Erythroblast (primary cell): ENCODE data around the gene IMMP2L.

ENCODE experiments used
- DNase-seq, 2 experiments: peaks; one replicate each; lab custom pipeline; 2025; lab: John Stamatoyannopoulos, UW
- GATA1 ChIP-seq: IDR thresholded peaks from 2 replicates; pipeline ENCODE4 v1.6.1; 2011; ENCODE audit warnings: low read depth, mild to moderate bottlenecking, control low read depth, low read length, moderate library complexity
- POLR2A ChIP-seq: IDR thresholded peaks from 2 replicates; pipeline ENCODE4 v1.6.1; 2011; ENCODE audit warnings: mild to moderate bottlenecking, low read length

Gene IMMP2L

DNA sequence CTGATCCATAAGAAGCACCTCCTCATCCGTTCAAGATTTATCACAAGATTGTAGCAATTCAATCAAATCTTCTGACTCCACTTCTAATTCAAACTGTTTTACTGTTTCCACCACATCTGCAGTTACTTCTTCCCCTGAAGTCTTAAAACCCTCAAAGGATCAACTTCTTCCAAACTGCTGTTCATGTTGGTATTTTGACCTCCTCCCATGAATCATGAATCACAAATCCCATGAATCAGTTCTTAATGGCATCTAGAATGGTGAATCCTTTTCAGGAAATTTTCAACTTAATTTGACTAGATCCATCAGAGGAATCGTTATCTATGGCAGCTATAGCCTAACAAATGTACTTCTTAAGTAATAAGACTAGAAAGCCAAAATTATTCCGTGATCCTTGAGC, 122.3 kb downstream of the IMMP2L start:
- DNase-seq = no peak

DNA sequence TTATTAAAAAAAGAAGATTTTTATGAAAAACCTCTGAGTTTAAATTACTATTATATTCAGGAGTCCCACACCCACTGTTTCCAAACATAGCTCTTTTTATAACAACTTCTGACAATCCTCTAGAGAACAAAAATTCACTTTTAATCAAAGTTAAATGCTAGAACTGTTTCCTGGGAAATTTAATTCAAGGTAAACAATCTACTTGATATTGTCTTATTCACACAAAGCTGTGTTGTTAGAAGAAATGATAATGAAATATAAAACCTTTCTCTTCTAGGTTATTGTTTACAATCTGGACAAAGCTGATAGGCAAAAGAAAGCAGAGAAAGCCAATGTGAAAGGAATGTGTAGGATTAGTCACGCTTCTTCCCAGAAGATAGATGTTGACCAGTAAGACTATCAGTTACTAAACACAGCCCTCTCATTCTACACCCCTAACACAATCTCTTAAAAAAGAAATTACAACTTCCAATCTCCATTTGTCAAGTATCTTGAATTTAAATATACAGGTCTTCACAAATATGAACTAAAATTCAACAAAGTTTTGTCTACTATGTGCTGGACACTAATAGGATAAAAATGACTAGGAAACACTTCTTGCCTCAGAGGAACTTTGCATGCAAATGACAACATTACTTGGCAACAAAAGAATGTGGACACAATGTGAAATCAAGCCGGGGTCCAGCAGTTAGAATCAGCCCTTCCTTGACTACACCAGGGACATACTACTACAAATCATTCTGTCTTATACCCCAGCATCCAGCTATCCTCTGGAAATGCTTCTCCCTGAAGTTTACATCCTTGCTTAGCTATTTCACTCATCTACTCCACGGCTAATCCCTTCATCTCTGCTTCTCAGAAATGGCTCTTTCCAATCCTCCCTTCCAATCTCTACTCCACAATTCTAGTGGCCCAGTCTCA, 123.7 kb downstream of the IMMP2L start:
- TF ChIP-seq GATA1 = no peak
- peak; percentile 6 to 29 for DNase-seq

More for the DNA sequence above, 122.3 kb downstream of the IMMP2L start:
- no peak for TF ChIP-seq POLR2A
- TF ChIP-seq GATA1 = no peak

DNA sequence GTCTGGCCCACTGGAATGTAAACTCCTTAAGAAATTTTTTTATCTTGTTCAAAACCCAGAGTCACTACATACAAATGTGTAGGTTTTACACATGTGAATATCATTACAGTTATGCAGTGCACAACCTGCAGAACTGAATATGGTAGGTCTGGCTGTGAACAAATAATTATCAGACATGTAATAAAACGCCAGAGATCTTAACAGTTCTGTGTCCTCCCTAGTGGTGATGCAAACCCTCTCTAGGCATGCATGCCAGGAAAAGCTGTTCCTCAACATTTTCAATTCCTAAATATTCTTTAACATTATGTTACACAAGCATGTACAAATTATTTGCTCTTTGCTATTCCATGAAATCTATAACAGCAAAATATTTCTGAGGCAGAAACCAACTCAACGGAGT, 124.6 kb downstream of the IMMP2L start:
- no peak for DNase-seq
- TF ChIP-seq POLR2A = no peak
- TF ChIP-seq GATA1 = no peak

DNA sequence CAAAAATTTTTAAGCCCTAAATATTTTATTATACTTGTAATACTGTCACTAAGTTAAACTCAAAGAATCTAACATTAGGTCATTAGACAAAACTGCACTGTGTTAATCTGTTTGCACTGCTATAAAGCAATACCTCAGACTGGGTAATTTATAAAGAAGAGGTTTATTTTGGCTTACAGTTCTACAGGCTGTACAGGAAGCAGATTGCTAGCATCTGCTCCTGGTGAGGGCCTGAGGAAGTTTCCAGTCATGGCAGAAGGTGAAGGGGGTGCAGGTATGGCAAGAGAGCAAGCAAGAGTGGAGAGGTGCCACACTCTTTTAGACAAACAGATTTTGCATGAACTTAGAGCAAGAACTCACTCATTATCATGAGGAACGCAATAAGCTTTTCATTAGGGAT, 125.7 kb downstream of the IMMP2L start:
- TF ChIP-seq GATA1 = no peak
- no peak for TF ChIP-seq POLR2A
- no peak for DNase-seq

DNA sequence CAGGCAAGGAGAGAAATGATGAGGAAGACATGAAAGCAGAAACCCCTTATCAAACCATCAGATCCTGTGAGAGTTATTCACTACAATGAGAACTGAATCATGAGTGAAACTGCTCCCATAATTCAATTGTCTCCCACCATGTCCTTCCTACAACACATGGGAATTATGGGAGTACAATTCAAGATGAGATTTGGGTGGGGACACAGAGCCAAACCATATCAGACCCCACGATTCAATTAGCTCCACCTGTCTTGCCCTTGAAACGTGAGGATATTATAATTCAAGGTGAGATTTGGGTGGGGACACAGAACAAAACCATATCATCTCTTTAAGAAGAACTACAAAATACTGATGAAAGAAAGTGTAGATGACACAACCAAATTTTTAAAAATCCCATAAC, 128.9 kb downstream of the IMMP2L start:
- TF ChIP-seq POLR2A (no peak), GATA1 (no peak)

GRCh38 chr7:111429781-111430180, 132.5 kb downstream of the IMMP2L start:
- no peak for DNase-seq
- TF ChIP-seq POLR2A = no peak
- TF ChIP-seq GATA1 = no peak

More for the DNA sequence above, 128.9 kb downstream of the IMMP2L start:
- no peak for DNase-seq

DNA sequence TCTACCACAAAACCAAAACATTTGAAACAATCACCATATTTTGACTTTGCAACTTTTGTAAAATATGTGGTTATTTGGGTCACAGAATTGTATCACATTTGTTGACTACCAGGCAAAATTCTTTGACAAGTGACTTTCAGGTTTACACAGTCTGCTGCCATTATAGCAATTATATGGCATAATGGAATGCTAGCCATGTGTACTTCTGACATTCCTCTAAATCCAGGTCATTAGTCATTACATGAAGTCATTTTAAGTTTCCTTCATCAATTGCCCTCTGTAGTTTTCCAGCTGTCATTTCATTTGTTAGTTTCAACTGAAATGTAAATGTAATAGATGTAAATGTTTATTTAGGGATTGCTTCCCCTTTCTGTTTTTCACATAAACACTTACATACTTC, 137.5 kb downstream of the IMMP2L start:
- TF ChIP-seq POLR2A (no peak), GATA1 (no peak)
- no peak for DNase-seq

- TF ChIP-seq GATA1 (no peak), POLR2A (no peak)
- no peak for DNase-seq
Measured at GRCh38 chr7:111414374-111414773, 147.9 kb downstream of the IMMP2L start.

DNA sequence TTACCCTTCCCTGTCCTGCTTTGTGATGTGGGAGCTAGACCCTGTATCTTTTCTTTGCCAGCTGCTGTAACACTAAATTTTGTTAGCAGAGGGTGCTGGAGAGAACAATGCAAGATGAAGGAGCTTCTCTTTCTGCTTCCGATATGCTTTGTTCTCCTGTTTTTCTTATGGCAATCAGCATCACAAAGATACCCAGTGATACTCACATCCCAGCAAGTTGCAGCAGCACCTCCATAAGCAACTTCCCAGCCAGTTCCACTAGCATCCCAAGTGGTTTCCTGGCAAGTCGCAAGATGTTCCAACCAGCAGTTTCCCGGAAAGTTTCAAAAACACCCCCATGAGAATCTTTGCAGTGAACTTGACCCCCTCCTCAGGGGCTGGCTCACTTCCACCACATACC, 148.6 kb downstream of the IMMP2L start:
- DNase-seq = no peak
- TF ChIP-seq POLR2A (no peak), GATA1 (no peak)

DNA sequence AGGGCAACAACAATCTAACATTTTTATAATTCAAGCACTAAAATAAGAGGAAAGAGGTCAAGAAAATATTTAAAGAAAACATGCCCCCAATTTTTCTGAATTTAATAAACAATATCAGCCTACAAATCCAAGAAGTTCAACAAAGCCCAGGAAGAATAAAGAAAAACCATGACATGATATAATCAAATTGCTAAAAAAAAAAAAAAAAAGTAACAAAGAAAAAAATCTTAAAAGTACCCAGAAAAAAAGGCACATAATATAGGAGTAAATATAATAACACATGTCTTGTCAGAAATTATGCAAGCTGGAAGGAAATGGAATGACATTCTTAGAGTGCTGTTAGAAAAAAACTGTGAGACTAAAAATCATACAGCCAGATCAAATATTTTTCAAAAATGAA, 151.4 kb downstream of the IMMP2L start:
- TF ChIP-seq GATA1 = no peak
- DNase-seq = no peak

GRCh38 chr7:111409714-111410422, 152.4 kb downstream of the IMMP2L start:
- DNase-seq = no peak
- TF ChIP-seq POLR2A (no peak), GATA1 (no peak)

DNA sequence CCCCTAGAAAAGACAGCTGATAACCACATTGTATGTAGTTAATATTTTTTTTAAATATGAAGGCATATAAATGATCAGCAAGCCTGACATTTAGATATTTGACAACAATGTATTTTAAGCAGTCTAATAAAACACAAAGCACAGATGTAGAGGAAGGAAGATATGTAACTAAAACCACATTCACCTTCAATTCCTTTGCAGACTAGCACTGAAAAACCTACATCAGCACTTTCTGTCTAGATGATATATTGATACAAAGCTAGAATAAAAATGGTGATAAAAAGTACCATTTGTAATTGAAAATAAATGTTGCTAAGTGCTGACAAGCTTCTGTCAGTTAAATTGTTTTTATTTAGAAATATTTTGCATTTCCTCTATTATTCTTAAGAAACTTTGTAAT, 153.6 kb downstream of the IMMP2L start:
- DNase-seq = no peak
- TF ChIP-seq POLR2A = no peak
- TF ChIP-seq GATA1 = no peak

DNA sequence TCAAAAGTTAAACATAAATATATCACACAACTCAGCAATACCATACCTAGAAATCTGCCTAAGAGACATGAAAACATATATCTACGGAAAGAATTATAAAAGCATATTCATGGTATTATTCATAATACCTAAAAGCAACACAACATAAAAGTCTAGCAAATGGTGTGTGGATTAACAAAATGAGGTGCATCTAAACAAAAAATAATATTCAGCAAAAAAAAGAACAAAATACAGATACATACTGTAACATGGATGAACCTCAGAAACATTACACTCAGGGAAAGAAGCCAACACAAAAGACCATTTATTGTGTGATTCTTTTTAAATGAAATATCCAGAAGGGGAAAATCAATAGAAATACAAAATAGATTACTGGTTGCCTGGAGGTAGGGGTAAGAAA, 155.0 kb downstream of the IMMP2L start:
- TF ChIP-seq POLR2A = no peak
- no peak for DNase-seq

DNA sequence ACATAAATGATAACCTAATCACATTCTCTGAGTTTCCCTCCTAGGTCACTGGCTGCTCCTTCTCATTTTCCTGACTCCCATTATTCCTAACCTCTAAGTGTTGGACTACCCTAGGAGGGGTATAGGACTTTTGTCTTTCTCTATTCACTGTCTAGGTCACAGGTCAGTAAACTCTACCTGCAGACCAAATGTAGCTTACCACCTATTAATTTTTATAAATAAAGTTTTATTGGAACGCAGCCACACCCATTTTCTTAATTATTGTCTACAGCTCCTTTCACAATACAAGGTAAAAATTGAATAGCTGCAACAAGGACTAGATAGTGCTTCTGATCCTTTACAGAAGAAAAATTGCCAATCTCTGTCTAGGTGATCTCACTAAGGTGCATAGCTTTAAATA, 156.7 kb downstream of the IMMP2L start:
- no peak for DNase-seq
- TF ChIP-seq POLR2A = no peak
- TF ChIP-seq GATA1 = no peak
